Subcutaneous adipose tissue (tissue), 4 donors: Measurements from ENCODE around the gene TNFRSF9. TPM values are rescaled to one million over a fixed set of nuclear protein-coding genes. Genes with fewer than 3 reads are reported as not detected.

Experiments
- CTCF ChIP-seq: fragments of 450-650 bp; IDR thresholded peaks from one replicate; pipeline ENCODE4 v1.5.1; 2016; ENCODE audit warnings: low read depth, mild to moderate bottlenecking, control low read depth, antibody characterized with exemption, moderate library complexity
- total RNA-seq, 4 donors: library from RNA; depleted of rRNA; stranded (reverse); fragments of >200 nt; gene quantifications; one replicate each; pipeline ENCODE4 v1.1.0, GENCODE V29; 2016

The TNFRSF9 gene
- total RNA-seq, 4 donors from 2014 or later, result 0.34 TPM; not detected in 3

GRCh38 chr1:7922301-7922700 is 18.3 kb downstream of the TNFRSF9 start:
- TF ChIP-seq CTCF, result no peak

GRCh38 chr1:7921796-7922195 is 18.8 kb downstream of the TNFRSF9 start:
- TF ChIP-seq CTCF, result no peak

GRCh38 chr1:7919880-7920279 is 20.8 kb downstream of the TNFRSF9 start:
- no peak for TF ChIP-seq CTCF

GRCh38 chr1:7916501-7916830 is 24.2 kb downstream of the TNFRSF9 start:
- TF ChIP-seq CTCF, result no peak

GRCh38 chr1:7915826-7916500 is 24.7 kb downstream of the TNFRSF9 start:
- TF ChIP-seq CTCF, result no peak

GRCh38 chr1:7912743-7913557 is 27.7 kb downstream of the TNFRSF9 start:
- no peak for TF ChIP-seq CTCF

GRCh38 chr1:7912145-7912544 is 28.5 kb downstream of the TNFRSF9 start:
- no peak for TF ChIP-seq CTCF
